ENCODE measurements around the gene TSFM.

DNA sequence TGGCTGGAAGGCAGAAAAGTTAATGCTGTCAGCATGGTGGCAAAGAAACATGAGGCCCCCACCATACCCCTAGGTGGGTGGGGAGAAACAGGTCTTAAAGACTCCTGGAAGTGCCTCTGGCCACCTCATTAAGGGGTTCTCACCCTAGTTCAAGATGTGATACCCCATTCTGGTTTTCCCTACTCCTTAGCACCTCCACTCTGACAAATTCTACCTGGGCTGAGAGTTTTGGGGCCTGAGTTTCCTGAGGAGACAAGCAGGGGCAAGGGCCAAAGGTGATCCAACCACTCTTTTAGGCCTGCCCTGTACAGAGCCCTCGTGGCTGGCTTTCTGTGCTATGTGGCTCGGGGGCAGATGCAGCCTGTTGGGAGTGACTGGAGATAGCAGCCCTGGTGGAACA lies 43.8 kb downstream of the TSFM start:
- no peak for TF ChIP-seq POLR2A (IDR thresholded peaks at IDR 0.05)
- TF ChIP-seq, protein P1, sequence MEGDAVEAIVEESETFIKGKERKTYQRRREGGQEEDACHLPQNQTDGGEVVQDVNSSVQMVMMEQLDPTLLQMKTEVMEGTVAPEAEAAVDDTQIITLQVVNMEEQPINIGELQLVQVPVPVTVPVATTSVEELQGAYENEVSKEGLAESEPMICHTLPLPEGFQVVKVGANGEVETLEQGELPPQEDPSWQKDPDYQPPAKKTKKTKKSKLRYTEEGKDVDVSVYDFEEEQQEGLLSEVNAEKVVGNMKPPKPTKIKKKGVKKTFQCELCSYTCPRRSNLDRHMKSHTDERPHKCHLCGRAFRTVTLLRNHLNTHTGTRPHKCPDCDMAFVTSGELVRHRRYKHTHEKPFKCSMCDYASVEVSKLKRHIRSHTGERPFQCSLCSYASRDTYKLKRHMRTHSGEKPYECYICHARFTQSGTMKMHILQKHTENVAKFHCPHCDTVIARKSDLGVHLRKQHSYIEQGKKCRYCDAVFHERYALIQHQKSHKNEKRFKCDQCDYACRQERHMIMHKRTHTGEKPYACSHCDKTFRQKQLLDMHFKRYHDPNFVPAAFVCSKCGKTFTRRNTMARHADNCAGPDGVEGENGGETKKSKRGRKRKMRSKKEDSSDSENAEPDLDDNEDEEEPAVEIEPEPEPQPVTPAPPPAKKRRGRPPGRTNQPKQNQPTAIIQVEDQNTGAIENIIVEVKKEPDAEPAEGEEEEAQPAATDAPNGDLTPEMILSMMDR (IDR thresholded peaks at IDR 0.05 in 4 of 5, conservative IDR thresholded peaks at IDR 0.05 in 1 of 5), result no peak
